MV-4-11 (cell line): ENCODE measurements around the gene GRIK5.
"Not testable (repeated sequence)": the region's sequence is repeated elsewhere in the genome, so short reads cannot be mapped to it uniquely, and the experiment has no call there.

ENCODE experiments used
- DNase-seq: peaks from one replicate; lab custom pipeline; 2025; lab: John Stamatoyannopoulos, UW

GRIK5 gene

GRCh38 chr19:42069619-42070351 lies at the start of gene GRIK5:
Gene GRIK5 (minus strand): TSS chr19:42070206. CDS start chr19:42065770, 4,436 bp downstream.
- DNase-seq = no peak

- no peak for DNase-seq
These were observed 47.1 kb upstream of the GRIK5 start for GRCh38 chr19:42117076-42117475.

- no peak for DNase-seq
These were observed 46.5 kb upstream of the GRIK5 start for GRCh38 chr19:42116308-42117075.

- DNase-seq = no peak
These were observed 45.7 kb upstream of the GRIK5 start for GRCh38 chr19:42115705-42116104.

GRCh38 chr19:42115219-42115618 lies 45.2 kb upstream of the GRIK5 start:
- DNase-seq = no peak

- DNase-seq = peak; percentile 46
These were observed 44.4 kb upstream of the GRIK5 start for GRCh38 chr19:42114412-42114811.

GRCh38 chr19:42113641-42114348 lies 43.8 kb upstream of the GRIK5 start:
- DNase-seq = peak; percentile 11

- DNase-seq = no peak
These were observed 41.8 kb upstream of the GRIK5 start for GRCh38 chr19:42111811-42112210.

- no peak for DNase-seq
These were observed 41.4 kb upstream of the GRIK5 start for GRCh38 chr19:42111384-42111783.

GRCh38 chr19:42110658-42111057 lies 40.7 kb upstream of the GRIK5 start:
- DNase-seq = no peak

GRCh38 chr19:42109896-42110295 lies 39.9 kb upstream of the GRIK5 start:
- DNase-seq = peak; percentile 64

- peak; percentile 90 for DNase-seq
These were observed 38.8 kb upstream of the GRIK5 start for GRCh38 chr19:42108527-42109389.

GRCh38 chr19:42105368-42105767 lies 35.4 kb upstream of the GRIK5 start:
- DNase-seq = no peak

GRCh38 chr19:42102877-42103276 lies 32.9 kb upstream of the GRIK5 start:
- no peak for DNase-seq

GRCh38 chr19:42100241-42100640 lies 30.2 kb upstream of the GRIK5 start:
- DNase-seq = not testable (repeated sequence)

GRCh38 chr19:42099336-42099925 lies 29.4 kb upstream of the GRIK5 start:
- no peak for DNase-seq

GRCh38 chr19:42098781-42099180 lies 28.8 kb upstream of the GRIK5 start:
- DNase-seq = no peak

- no peak for DNase-seq
These were observed 27.5 kb upstream of the GRIK5 start for GRCh38 chr19:42097461-42097860.

GRCh38 chr19:42096255-42096837 lies 26.3 kb upstream of the GRIK5 start:
- no peak for DNase-seq

- DNase-seq = no peak
These were observed 25.8 kb upstream of the GRIK5 start for GRCh38 chr19:42095814-42096230.
